GM10847 (cell line): ENCODE data around the gene KLF17.

Source experiments
- POLR2A ChIP-seq: IDR thresholded peaks from 2 replicates; pipeline ENCODE4 v1.6.1; 2011; ENCODE audit not compliant: insufficient read length; ENCODE audit errors: extremely low read depth

KLF17 gene

GRCh38 chr1:44170281-44170823 is 51.7 kb downstream of the KLF17 start:
- TF ChIP-seq POLR2A = no peak

GRCh38 chr1:44174630-44175029 is 56.0 kb downstream of the KLF17 start:
- TF ChIP-seq POLR2A = no peak
